CD4-positive, alpha-beta T cell (primary cell): Measurements from ENCODE around the gene TRMU. TPM values are rescaled to one million over a fixed set of nuclear protein-coding genes. Genes with fewer than 3 reads are reported as not detected.

Experiments used
- ATAC-seq: fragments of 200-7000 bp; cut with Tn5 transposase; one replicate; pipeline ENCODE4 v1.10.0; 2022; ENCODE audit warnings: mild to moderate bottlenecking; ENCODE audit not compliant: poor library complexity
- CTCF ChIA-PET: fragments of 350-600 bp; sonication (Branson Sonifier 250); formaldehyde crosslinking; loops from one replicate; lab custom pipeline; 2021; ENCODE audit warnings: antibody characterized with exemption, inconsistent platforms; lab: Charles Lee
- POLR2A ChIA-PET: fragments of 350-600 bp; sonication (Branson Sonifier 250); formaldehyde crosslinking; loops from one replicate; lab custom pipeline; 2021; ENCODE audit warnings: antibody characterized with exemption, inconsistent platforms; lab: Charles Lee
- DNase-seq, 14 experiments: peaks; one replicate each; pipeline ENCODE4 v3.0.0-alpha.2; 2013 to 2020; ENCODE audit warnings: mixed read lengths in 2 of 14
- H3K27ac ChIP-seq, 2 donors: one replicate each; pipeline versions ENCODE4 v1.5.1 to v1.7.0; 2013; ENCODE audit warnings: low read length in 2 of 2, low read depth in 1 of 2, mild to moderate bottlenecking in 1 of 2
- H3K27me3 ChIP-seq, 2 experiments: 1 replicate in 1 of 2; 2 replicates in 1 of 2; pipeline versions ENCODE4 v1.6.1 to v1.7.0; 2013; ENCODE audit warnings: low read length in 2 of 2, control low read depth in 1 of 2, mild to moderate bottlenecking in 1 of 2, moderate library complexity in 1 of 2; ENCODE audit not compliant: insufficient read depth in 2 of 2, control insufficient read depth in 1 of 2
- H3K36me3 ChIP-seq: one replicate; pipeline ENCODE4 v1.6.1; 2013; ENCODE audit warnings: low read length, control low read depth; ENCODE audit not compliant: insufficient read depth
- H3K4me1 ChIP-seq: one replicate; pipeline ENCODE4 v1.6.1; 2013; ENCODE audit warnings: low read length, control low read depth; ENCODE audit not compliant: insufficient read depth
- H3K4me3 ChIP-seq: one replicate; pipeline ENCODE4 v1.5.1; 2013; ENCODE audit warnings: mild to moderate bottlenecking, low read length, moderate library complexity
- H3K9me3 ChIP-seq, 2 experiments: 1 replicate in 1 of 2; 2 replicates in 1 of 2; pipeline versions ENCODE4 v1.6.1 to v1.7.0; 2013; ENCODE audit warnings: low read length in 2 of 2, mild to moderate bottlenecking in 2 of 2, control low read depth in 1 of 2, moderate library complexity in 1 of 2; ENCODE audit not compliant: control insufficient read depth in 1 of 2, insufficient read depth in 1 of 2
- H3K27ac Mint-ChIP-seq: one replicate; pipeline ENCODE4 v1.8.0; 2020; ENCODE audit warnings: mixed read lengths
- H3K27me3 Mint-ChIP-seq: one replicate; pipeline ENCODE4 v1.8.0; 2021; ENCODE audit warnings: mixed read lengths
- H3K36me3 Mint-ChIP-seq: one replicate; pipeline ENCODE4 v1.8.0; 2021; ENCODE audit warnings: low read depth, mixed read lengths
- H3K4me1 Mint-ChIP-seq: one replicate; pipeline ENCODE4 v1.8.0; 2021; ENCODE audit warnings: low read depth, mixed read lengths
- H3K4me3 Mint-ChIP-seq: one replicate; pipeline ENCODE4 v1.8.0; 2020; ENCODE audit warnings: mild to moderate bottlenecking, mixed read lengths
- H3K9me3 Mint-ChIP-seq: one replicate; pipeline ENCODE4 v1.8.0; 2020; ENCODE audit warnings: mixed read lengths
- CTCF ChIP-seq: fragments of 200-600 bp; IDR thresholded peaks from one replicate; pipeline ENCODE4 v1.8.0; 2022; ENCODE audit warnings: antibody characterized with exemption, mild to moderate bottlenecking
- intact Hi-C, 2 experiments: fragments of 100-400 bp; cut with DNase I in 1 of 2; cut with micrococcal nuclease in 1 of 2; formaldehyde crosslinking; loops; one replicate each; pipeline versions ENCODE4 v1.15.1 to v1.9.0; 2023 to 2025; cut with DNase I, micrococcal nuclease
- total RNA-seq, 174 experiments: library from RNA in 2 of 174; stranded (reverse) in 2 of 174; gene quantifications; one replicate each; pipeline ENCODE4 v1.2.3 and lab custom pipeline; 2021 to 2026

Gene TRMU
- total RNA-seq, 2 experiments from 2014 or later: 65.2 to 65.4 TPM

- TF ChIP-seq CTCF: no peak
- POLR2A ChIA-PET: interaction anchor here (1.6 to 2.2 kb wide), 2 partner anchors 47 to 175 kb away, joined by 5 to 30 read pairs; partner anchors contain the start of gene CDPF1
- DNase-seq (peak in 1 of 14 experiments; percentile 37), ATAC-seq (no peak)
- intact Hi-C loops: loop anchor here (2.0 to 5.0 kb wide), 3 partner anchors 38 to 290 kb away; partner anchors contain the start of genes CDPF1 (in 1 of the 2) and TRMU (in 1 of the 2)
- Histone ChIP-seq H3K4me3 (peak overlapping the region; percentile 77), H3K9me3 (no peaks in the 10 kb centered on the region), H3K4me1 (peaks cover 23% of the 10 kb centered on the region), H3K36me3 (no peaks in the 10 kb centered on the region), H3K27ac (no peak overlapping the region), H3K27me3 (no peaks in the 10 kb centered on the region)
- H3K27ac Mint-ChIP-seq: no peak overlapping the region
- peak overlapping the region; percentile 85 for H3K4me3 Mint-ChIP-seq
- peaks cover 26% of the 10 kb centered on the region for H3K4me1 Mint-ChIP-seq
- CTCF ChIA-PET: interaction anchor here (1.6 to 2.1 kb wide), 2 partner anchors 47 to 291 kb away, joined by 6 to 8 read pairs; partner anchors contain the start of gene CDPF1
- H3K27me3 Mint-ChIP-seq: peaks cover 4% of the 10 kb centered on the region
- H3K9me3 Mint-ChIP-seq: no peaks in the 10 kb centered on the region
- H3K36me3 Mint-ChIP-seq: peaks cover 4% of the 10 kb centered on the region
These were observed 38.2 kb upstream of the TRMU start for GRCh38 chr22:46297151-46297812.

GRCh38 chr22:46299101-46299500 lies 36.4 kb upstream of the TRMU start:
- Histone ChIP-seq H3K36me3 (no peaks in the 10 kb centered on the region), H3K4me3 (no peak overlapping the region), H3K27ac (no peak overlapping the region), H3K27me3 (no peaks in the 10 kb centered on the region), H3K4me1 (peaks cover 23% of the 10 kb centered on the region), H3K9me3 (no peaks in the 10 kb centered on the region)
- DNase-seq: no peak
- Mint-ChIP-seq H3K4me1 (peaks cover 21% of the 10 kb centered on the region), H3K27ac (no peak overlapping the region), H3K36me3 (peaks cover 4% of the 10 kb centered on the region), H3K4me3 (peak overlapping the region; percentile 30), H3K27me3 (peaks cover 4% of the 10 kb centered on the region), H3K9me3 (no peaks in the 10 kb centered on the region)
- no peak for TF ChIP-seq CTCF
- ChIA-PET CTCF (no interaction called here), POLR2A (no interaction called here)
- intact Hi-C loops: loop anchor here (5.0 kb wide), 2 partner anchors 47 to 292 kb away; partner anchors contain the start of gene CDPF1 (in 1 of the 2)
- no peak for ATAC-seq

- TF ChIP-seq CTCF: no peak
- no peak for DNase-seq
- intact Hi-C loops: no loop called here
- H3K9me3 Mint-ChIP-seq: no peaks in the 10 kb centered on the region
- H3K4me3 Mint-ChIP-seq: no peak overlapping the region
- no peaks in the 10 kb centered on the region for H3K9me3 ChIP-seq
- H3K27me3 Mint-ChIP-seq: peaks cover 4% of the 10 kb centered on the region
- no peak for ATAC-seq
- no peak overlapping the region for H3K27ac Mint-ChIP-seq
- peaks cover 4% of the 10 kb centered on the region for H3K36me3 Mint-ChIP-seq
- H3K36me3 ChIP-seq: no peaks in the 10 kb centered on the region
- H3K27me3 ChIP-seq: no peaks in the 10 kb centered on the region
- no peak overlapping the region for H3K27ac ChIP-seq
- ChIA-PET POLR2A (interaction anchor here (0.6 kb wide), 1 partner anchor 10 kb away, joined by 3 read pairs; no protein-coding TSS in a partner anchor), CTCF (no interaction called here)
- no peak overlapping the region for H3K4me3 ChIP-seq
- peaks cover 19% of the 10 kb centered on the region for H3K4me1 ChIP-seq
- H3K4me1 Mint-ChIP-seq: peaks cover 15% of the 10 kb centered on the region
These were observed 35.0 kb upstream of the TRMU start for GRCh38 chr22:46300491-46300890.
